Uterus (tissue), 2 donors: ENCODE results near the gene JAK2.

Source experiments
- POLR2A ChIP-seq, 2 donors: fragments of 450-650 bp; IDR thresholded peaks; one replicate each; pipeline ENCODE4 v1.6.1; 2016; ENCODE audit warnings: antibody characterized with exemption in 2 of 2, mild to moderate bottlenecking in 1 of 2, moderate library complexity in 1 of 2
- TF ChIP-seq, protein P1 (sequence below), 4 experiments: fragments of 200-600 bp in 2 of 4; fragments of 450-650 bp in 2 of 4; sonication (generic) in 2 of 4; IDR thresholded peaks; one replicate each; pipeline ENCODE4 v1.5.1; 2016 to 2019; ENCODE audit warnings: antibody characterized with exemption in 4 of 4, mild to moderate bottlenecking in 2 of 4, moderate library complexity in 1 of 4

DNA sequence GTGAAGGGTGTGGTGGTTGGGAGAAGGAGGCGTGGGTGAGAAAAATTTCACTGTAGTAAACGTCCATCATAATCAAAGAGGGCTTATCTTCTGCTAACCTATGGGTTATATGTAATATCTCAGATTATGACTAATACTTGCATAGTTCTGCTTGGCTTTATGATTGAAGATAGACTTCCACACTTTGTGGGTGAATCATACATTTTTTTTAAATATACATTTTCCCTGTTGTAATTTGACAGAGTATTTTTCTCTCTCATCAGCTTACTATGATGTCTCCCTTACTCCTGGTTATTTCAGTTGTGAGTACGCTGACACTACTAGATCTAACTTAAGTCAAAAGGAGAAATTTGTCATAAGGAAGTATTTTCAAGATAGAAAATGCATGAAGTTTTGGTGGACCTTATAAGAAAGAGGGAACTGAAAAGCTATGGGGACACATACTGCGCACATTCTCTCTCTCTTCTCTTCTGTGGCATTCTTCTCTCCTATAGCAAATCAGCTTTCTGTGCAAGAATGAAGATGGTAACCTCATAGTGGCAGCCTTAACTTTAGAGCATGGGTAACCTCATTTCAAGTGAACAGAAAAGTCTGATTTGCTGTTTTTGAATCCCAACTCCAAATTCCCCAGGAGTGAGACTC lies 4.9 kb upstream of the JAK2 start:
- TF ChIP-seq, protein P1, sequence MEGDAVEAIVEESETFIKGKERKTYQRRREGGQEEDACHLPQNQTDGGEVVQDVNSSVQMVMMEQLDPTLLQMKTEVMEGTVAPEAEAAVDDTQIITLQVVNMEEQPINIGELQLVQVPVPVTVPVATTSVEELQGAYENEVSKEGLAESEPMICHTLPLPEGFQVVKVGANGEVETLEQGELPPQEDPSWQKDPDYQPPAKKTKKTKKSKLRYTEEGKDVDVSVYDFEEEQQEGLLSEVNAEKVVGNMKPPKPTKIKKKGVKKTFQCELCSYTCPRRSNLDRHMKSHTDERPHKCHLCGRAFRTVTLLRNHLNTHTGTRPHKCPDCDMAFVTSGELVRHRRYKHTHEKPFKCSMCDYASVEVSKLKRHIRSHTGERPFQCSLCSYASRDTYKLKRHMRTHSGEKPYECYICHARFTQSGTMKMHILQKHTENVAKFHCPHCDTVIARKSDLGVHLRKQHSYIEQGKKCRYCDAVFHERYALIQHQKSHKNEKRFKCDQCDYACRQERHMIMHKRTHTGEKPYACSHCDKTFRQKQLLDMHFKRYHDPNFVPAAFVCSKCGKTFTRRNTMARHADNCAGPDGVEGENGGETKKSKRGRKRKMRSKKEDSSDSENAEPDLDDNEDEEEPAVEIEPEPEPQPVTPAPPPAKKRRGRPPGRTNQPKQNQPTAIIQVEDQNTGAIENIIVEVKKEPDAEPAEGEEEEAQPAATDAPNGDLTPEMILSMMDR (IDR thresholded peaks at IDR 0.05) = no peak
- TF ChIP-seq POLR2A (IDR thresholded peaks at IDR 0.05) = no peak
